HepG2 (cell line): ENCODE data around the gene ROCK1. TPM values are rescaled to one million over a fixed set of nuclear protein-coding genes. Genes with fewer than 3 reads are reported as not detected.

Experiments used
- ATAC-seq: fragments of 200-7000 bp; cut with Tn5 transposase; 3 replicates; pipeline ENCODE4 v1.9.1; 2020; ENCODE audit warnings: mild to moderate bottlenecking, moderate library complexity
- BruUV-seq: library from RNA; stranded (reverse); fragments of 400-500 nt; replicated peaks from 2 replicates; lab custom pipeline; 2021; lab: Mats Ljungman, UMichigan
- CTCF ChIA-PET: fragments of 300-600 bp; formaldehyde crosslinking; extraction: SDS; loops from one replicate; lab custom pipeline; 2021; ENCODE audit warnings: low total read pairs, inconsistent platforms, low intra/inter-chr PET ratio; lab: Yijun Ruan, JAX
- POLR2A ChIA-PET: fragments of 350-600 bp; sonication (Branson Sonifier 250); formaldehyde crosslinking; loops from one replicate; lab custom pipeline; 2020; ENCODE audit warnings: antibody characterized with exemption, inconsistent platforms; lab: Yijun Ruan, JAX
- DNase-seq: peaks from one replicate; pipeline ENCODE4 v3.0.0-alpha.2; 2015; ENCODE audit warnings: low spot score
- FAIRE-seq: peaks from 3 replicates; lab custom pipeline; 2011; peaks lifted over from hg19 to GRCh38; lab: Jason Lieb, UNC
- H2AFZ ChIP-seq: one replicate; pipeline ENCODE4 v1.6.1; 2011; ENCODE audit warnings: low read length, inconsistent platforms
- H3K27ac ChIP-seq: fragments of 300-600 bp; 3 replicates; pipeline ENCODE4 v1.8.0; 2011; ENCODE audit warnings: mixed run types, mild to moderate bottlenecking, mixed read lengths, low read length, inconsistent platforms; ENCODE audit not compliant: insufficient read depth; ENCODE audit errors: extremely low read length
- H3K27me3 ChIP-seq, 2 experiments: fragments of 200-600 bp in 1 of 2; 2 replicates in 1 of 2; 3 replicates in 1 of 2; pipeline versions ENCODE4 v1.6.0 to v1.8.0; 2011; ENCODE audit warnings: low read length in 2 of 2, mild to moderate bottlenecking in 2 of 2, moderate library complexity in 2 of 2, inconsistent platforms in 1 of 2; ENCODE audit not compliant: insufficient read depth in 2 of 2, control insufficient read depth in 1 of 2
- H3K36me3 ChIP-seq, 2 experiments: fragments of 200-600 bp in 1 of 2; replicated peaks in 1 of 2; 2 replicates in 1 of 2; 3 replicates in 1 of 2; pipeline versions ENCODE4 v1.5.1 to v1.8.0; 2011; ENCODE audit warnings: low read length in 2 of 2, inconsistent platforms in 1 of 2; ENCODE audit not compliant: insufficient read depth in 2 of 2, control insufficient read depth in 1 of 2
- H3K4me1 ChIP-seq: 2 replicates; pipeline ENCODE4 v1.5.1; 2012; ENCODE audit warnings: low read length, inconsistent platforms; ENCODE audit not compliant: insufficient read depth
- H3K4me2 ChIP-seq: 2 replicates; pipeline ENCODE4 v1.6.0; 2011; ENCODE audit warnings: low read depth, low read length, inconsistent platforms
- H3K4me3 ChIP-seq, 3 experiments: fragments of 200-600 bp in 1 of 3; sonication (generic), shearing (Covaris generic) in 1 of 3; replicated peaks in 1 of 3; 2 replicates each; pipeline ENCODE4 v1.5.1; 2011 to 2016; ENCODE audit warnings: low read length in 3 of 3, inconsistent platforms in 2 of 3, low read depth in 2 of 3, mild to moderate bottlenecking in 2 of 3, control low read depth in 1 of 3, mixed read lengths in 1 of 3; ENCODE audit not compliant: insufficient read depth in 1 of 3
- H3K79me2 ChIP-seq: one replicate; pipeline ENCODE4 v1.6.1; 2011; ENCODE audit warnings: low read length, inconsistent platforms; ENCODE audit not compliant: insufficient read depth
- H3K9ac ChIP-seq: 2 replicates; pipeline ENCODE4 v1.6.0; 2011; ENCODE audit warnings: mild to moderate bottlenecking, low read depth, low read length, inconsistent platforms; ENCODE audit not compliant: insufficient read depth
- H3K9me3 ChIP-seq: 2 replicates; pipeline ENCODE4 v1.5.1; 2012; ENCODE audit warnings: mild to moderate bottlenecking, low read length
- H4K20me1 ChIP-seq: 2 replicates; pipeline ENCODE4 v1.6.0; 2011; ENCODE audit warnings: inconsistent platforms, mild to moderate bottlenecking, low read length, moderate library complexity; ENCODE audit not compliant: insufficient read depth
- CREM ChIP-seq, 2 experiments: sonication (generic) in 1 of 2; formaldehyde crosslinking in 1 of 2; IDR thresholded peaks; 2 replicates each; pipeline versions ENCODE4 v1.4.0 to v1.6.1; 2016 to 2020; ENCODE audit warnings: antibody characterized with exemption in 1 of 2, mild to moderate bottlenecking in 1 of 2, missing genetic modification reagents in 1 of 2
- RFX3 ChIP-seq: IDR thresholded peaks from 2 replicates; pipeline ENCODE4 v1.6.1; 2016; ENCODE audit warnings: missing biosample characterization, missing genetic modification reagents
- SIX1 ChIP-seq: sonication (generic); formaldehyde crosslinking; IDR thresholded peaks from 2 replicates; pipeline ENCODE4 v1.4.0; 2020; ENCODE audit warnings: missing genetic modification reagents, borderline replicate concordance
- THAP9 ChIP-seq: sonication (generic); formaldehyde crosslinking; IDR thresholded peaks from 2 replicates; pipeline ENCODE4; 2020; ENCODE audit warnings: missing genetic modification reagents, mild to moderate bottlenecking, borderline replicate concordance
- ZNF382 ChIP-seq: sonication (generic); formaldehyde crosslinking; IDR thresholded peaks from 2 replicates; pipeline ENCODE4 v1.5.0; 2020; ENCODE audit warnings: missing genetic modification reagents, mild to moderate bottlenecking, borderline replicate concordance
- ZNF816 ChIP-seq: sonication (generic); formaldehyde crosslinking; IDR thresholded peaks from 2 replicates; pipeline ENCODE4 v1.8.0; 2022; ENCODE audit warnings: missing genetic modification reagents, mild to moderate bottlenecking, borderline replicate concordance
- WGBS: methylation state at CpG from one replicate; pipeline ENCODE4 v1.1.6; 2017; ENCODE audit warnings: low lambda C conversion rate; 5-methylcytosine and 5-hydroxymethylcytosine counted together
- in situ Hi-C: cut with HindIII; loops from 2 replicates; pipeline ENCODE4 v1.10.0; 2017; ENCODE audit warnings: low pct_unique_long_range_greater_than_20kb; ENCODE audit not compliant: extremely low pct_ligation_motif_present
- intact Hi-C: fragments of 100-400 bp; cut with micrococcal nuclease; formaldehyde crosslinking; loops from one replicate; pipeline ENCODE4 v1.10.0; 2022; ENCODE audit not compliant: unreplicated experiment
- polyA plus RNA-seq, 8 experiments: library from polyadenylated mRNA; depleted of rRNA in 3 of 8; stranded (reverse) in 7 of 8; unstranded in 1 of 8; fragments of >200 nt; fragmentation: Illumina TruSeq in 4 of 8; extraction: Trizol in 4 of 8; gene quantifications; 2 replicates each; pipeline versions ENCODE4 v1.2.1 to v1.2.3, GENCODE V29; 2011 to 2016; ENCODE audit warnings: low read depth in 4 of 8, missing spikeins in 1 of 8, mixed read lengths in 1 of 8; ENCODE audit not compliant: insufficient read depth in 1 of 8
- total RNA-seq, 5 experiments: library from RNA; depleted of rRNA; stranded (reverse); fragments of >200 nt; fragmentation: Illumina TruSeq; extraction: Trizol; gene quantifications; 2 replicates each; pipeline ENCODE4 v1.2.3, GENCODE V29; 2016; ENCODE audit warnings: low read depth in 1 of 5
- TF ChIP-seq, protein P1 (sequence below): sonication (generic); formaldehyde crosslinking; IDR thresholded peaks from 2 replicates; pipeline ENCODE4 v1.5.1; 2020; ENCODE audit warnings: mild to moderate bottlenecking, missing genetic modification reagents, moderate library complexity

The ROCK1 gene
- total and polyA plus RNA-seq, 2 of the 13 experiments (the other 11 are each of a cell fraction or from before 2014, with no cell fraction given): 10.5 to 27.2 TPM

DNA sequence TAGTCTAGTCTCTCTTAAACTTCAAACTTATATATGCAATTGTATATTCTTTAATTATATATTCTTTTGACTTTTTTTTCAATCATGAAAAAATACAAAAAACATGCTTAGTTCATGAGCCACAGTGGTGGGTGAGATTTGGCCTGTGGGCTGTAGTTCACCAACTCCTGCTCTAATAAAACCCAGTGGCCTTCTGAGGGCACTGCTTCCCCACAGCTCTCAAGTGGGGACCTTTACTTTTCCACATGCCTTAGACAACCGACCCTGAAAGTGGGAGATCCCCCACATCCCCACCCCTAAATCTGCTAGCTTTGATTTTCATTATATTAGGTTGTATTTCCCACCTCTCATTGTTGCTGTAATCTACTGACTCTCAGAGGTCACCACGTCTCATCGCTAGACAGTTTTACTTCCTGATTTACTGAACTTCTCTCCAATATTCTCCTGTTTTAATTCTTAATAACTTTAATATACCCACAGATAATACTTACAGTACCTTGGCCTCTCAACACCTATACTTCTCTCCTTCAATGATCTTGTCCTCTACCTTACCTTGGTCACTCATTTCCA is 57.3 kb downstream of the ROCK1 start:
- no peak overlapping the region for H3K27ac ChIP-seq
- FAIRE-seq: no peak
- H3K4me1 ChIP-seq: peaks cover 14% of the 10 kb centered on the region
- no peak overlapping the region for H3K4me2 ChIP-seq
- H3K27me3 ChIP-seq: no peaks in the 10 kb centered on the region
- BruUV-seq: no TSS peak
- no peaks in the 10 kb centered on the region for H3K9me3 ChIP-seq
- peak; percentile 50; the same call in 1 of the 3 replicates for ATAC-seq
- no peaks in the 10 kb centered on the region for H3K36me3 ChIP-seq
- peaks cover 3% of the 10 kb centered on the region; the same call in 1 of the 2 replicates for H4K20me1 ChIP-seq
- DNase-seq: no peak
- ChIA-PET POLR2A (no interaction called here), CTCF (no interaction called here)
- 82% methylated on average over 3 of the region's 3 CpGs for WGBS
- TF ChIP-seq ZNF816 (CRISPR knock-in tag): no peak
- no peak for TF ChIP-seq RFX3 (CRISPR knock-in tag)
- TF ChIP-seq SIX1 (CRISPR knock-in tag): no peak
- no peak for TF ChIP-seq CREM (IDR thresholded peaks at IDR 0.05)
- TF ChIP-seq CREM (CRISPR knock-in tag; IDR thresholded peaks at IDR 0.05): no peak
- TF ChIP-seq ZNF382 (CRISPR knock-in tag): no peak
- TF ChIP-seq THAP9 (CRISPR knock-in tag): no peak
- TF ChIP-seq, protein P1, sequence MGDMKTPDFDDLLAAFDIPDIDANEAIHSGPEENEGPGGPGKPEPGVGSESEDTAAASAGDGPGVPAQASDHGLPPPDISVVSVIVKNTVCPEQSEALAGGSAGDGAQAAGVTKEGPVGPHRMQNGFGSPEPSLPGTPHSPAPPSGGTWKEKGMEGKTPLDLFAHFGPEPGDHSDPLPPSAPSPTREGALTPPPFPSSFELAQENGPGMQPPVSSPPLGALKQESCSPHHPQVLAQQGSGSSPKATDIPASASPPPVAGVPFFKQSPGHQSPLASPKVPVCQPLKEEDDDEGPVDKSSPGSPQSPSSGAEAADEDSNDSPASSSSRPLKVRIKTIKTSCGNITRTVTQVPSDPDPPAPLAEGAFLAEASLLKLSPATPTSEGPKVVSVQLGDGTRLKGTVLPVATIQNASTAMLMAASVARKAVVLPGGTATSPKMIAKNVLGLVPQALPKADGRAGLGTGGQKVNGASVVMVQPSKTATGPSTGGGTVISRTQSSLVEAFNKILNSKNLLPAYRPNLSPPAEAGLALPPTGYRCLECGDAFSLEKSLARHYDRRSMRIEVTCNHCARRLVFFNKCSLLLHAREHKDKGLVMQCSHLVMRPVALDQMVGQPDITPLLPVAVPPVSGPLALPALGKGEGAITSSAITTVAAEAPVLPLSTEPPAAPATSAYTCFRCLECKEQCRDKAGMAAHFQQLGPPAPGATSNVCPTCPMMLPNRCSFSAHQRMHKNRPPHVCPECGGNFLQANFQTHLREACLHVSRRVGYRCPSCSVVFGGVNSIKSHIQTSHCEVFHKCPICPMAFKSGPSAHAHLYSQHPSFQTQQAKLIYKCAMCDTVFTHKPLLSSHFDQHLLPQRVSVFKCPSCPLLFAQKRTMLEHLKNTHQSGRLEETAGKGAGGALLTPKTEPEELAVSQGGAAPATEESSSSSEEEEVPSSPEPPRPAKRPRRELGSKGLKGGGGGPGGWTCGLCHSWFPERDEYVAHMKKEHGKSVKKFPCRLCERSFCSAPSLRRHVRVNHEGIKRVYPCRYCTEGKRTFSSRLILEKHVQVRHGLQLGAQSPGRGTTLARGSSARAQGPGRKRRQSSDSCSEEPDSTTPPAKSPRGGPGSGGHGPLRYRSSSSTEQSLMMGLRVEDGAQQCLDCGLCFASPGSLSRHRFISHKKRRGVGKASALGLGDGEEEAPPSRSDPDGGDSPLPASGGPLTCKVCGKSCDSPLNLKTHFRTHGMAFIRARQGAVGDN (CRISPR knock-in tag): no peak
- peaks cover 5% of the 10 kb centered on the region for H3K79me2 ChIP-seq
- intact Hi-C loops (loop anchor here (10.0 kb wide), 1 partner anchor 50 kb away; no protein-coding TSS in a partner anchor), in situ Hi-C loops (no loop called here)
- no peak overlapping the region for H3K4me3 ChIP-seq
- H3K9ac ChIP-seq: no peak overlapping the region
- no peak overlapping the region for H2AFZ ChIP-seq
